Fibroblast of skin of left quadriceps (primary cell): ENCODE measurements around the gene BHMT2.

ENCODE experiments used
- DNase-seq, 2 experiments: peaks; one replicate each; pipeline ENCODE4 v3.0.0-alpha.2; 2013; ENCODE audit warnings: low read depth in 2 of 2

Gene BHMT2

GRCh38 chr5:79119486-79119885 is 49.9 kb downstream of the BHMT2 start:
- no peak for DNase-seq

- no peak for DNase-seq
These were observed 50.7 kb downstream of the BHMT2 start for GRCh38 chr5:79120221-79120620.

- DNase-seq, result no peak
These were observed 53.4 kb downstream of the BHMT2 start for GRCh38 chr5:79122973-79123372.

GRCh38 chr5:79124607-79125006 is 55.0 kb downstream of the BHMT2 start:
- no peak for DNase-seq

- DNase-seq, result no peak
These were observed 61.2 kb downstream of the BHMT2 start for GRCh38 chr5:79130781-79131180.

GRCh38 chr5:79133121-79133656 is 63.6 kb downstream of the BHMT2 start:
- DNase-seq, result no peak

GRCh38 chr5:79133657-79134451 is 64.3 kb downstream of the BHMT2 start:
- DNase-seq, result peak; percentile 82

- DNase-seq, result no peak
These were observed 66.4 kb downstream of the BHMT2 start for GRCh38 chr5:79135790-79136553.

- no peak for DNase-seq
These were observed 67.1 kb downstream of the BHMT2 start for GRCh38 chr5:79136618-79137017.
